Activated T-helper 1 cell treated with Interleukin-2 at 50 U/mL for 16 hours (primary cell): Measurements from ENCODE around the gene TTC31.
A peak's percentile ranks its signal among the peaks of the same experiment; 100 is the strongest.
"Not testable (repeated sequence)": the region's sequence is repeated elsewhere in the genome, so short reads cannot be mapped to it uniquely, and the experiment has no call there.

Experiments used
- DNase-seq: peaks from one replicate; pipeline ENCODE4 v3.0.0-alpha.2; 2020; ENCODE audit warnings: low read depth

The TTC31 gene

DNA sequence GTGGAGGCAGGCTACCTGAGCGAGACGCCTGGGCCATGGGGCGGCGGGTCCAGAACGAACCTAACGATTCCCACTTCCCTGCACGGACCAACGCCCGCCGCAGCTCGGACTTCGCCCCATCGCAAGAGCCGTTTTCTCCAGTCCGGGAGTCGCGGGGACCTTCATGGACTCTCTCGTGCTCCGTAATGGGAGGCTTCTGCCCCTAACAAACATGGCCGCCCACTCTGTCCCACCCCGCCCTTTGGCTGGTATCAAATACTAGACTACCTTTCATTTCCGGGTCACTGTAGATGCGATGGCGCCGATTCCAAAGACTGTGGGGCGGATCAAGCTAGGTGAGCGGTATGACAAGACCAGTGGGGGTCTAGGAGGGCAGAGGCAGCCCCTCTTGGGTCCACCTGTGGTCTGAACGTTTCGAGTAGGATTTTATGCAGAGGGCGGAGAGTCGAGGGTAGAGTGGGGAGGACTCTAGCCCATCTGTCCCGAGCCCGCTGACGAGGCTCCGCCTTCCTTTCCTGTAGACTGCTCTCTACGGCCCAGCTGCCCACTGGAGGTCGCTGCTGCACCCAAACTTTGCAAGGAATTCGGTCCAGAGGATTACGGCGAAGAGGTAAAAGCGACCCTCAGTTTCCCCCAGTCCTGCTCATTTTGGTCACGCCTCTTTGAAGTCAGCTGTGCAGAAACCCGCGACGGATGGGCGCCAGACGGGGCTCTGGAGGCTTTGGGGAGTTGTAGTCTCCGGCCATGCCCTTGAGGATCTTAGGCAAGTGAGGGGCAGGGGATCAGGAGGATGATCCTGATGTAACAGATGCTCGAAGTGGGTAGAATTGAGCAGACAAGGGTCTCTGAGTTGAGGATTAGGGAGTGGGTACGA is at the start of gene TTC31, which contains the start of gene CCDC142:
TSS of gene TTC31 (plus strand) at position 281 of the 874 bp plus-strand sequence. CDS start at position 296, 15 bp downstream.
TSS of gene CCDC142 (minus strand) at position 198 of the 874 bp plus-strand sequence. CDS start at position 37, 161 bp downstream.
- peak; percentile 83 for DNase-seq

- DNase-seq = no peak
Measured at GRCh38 chr2:74436111-74436805, 46.6 kb upstream of the TTC31 start.

DNA sequence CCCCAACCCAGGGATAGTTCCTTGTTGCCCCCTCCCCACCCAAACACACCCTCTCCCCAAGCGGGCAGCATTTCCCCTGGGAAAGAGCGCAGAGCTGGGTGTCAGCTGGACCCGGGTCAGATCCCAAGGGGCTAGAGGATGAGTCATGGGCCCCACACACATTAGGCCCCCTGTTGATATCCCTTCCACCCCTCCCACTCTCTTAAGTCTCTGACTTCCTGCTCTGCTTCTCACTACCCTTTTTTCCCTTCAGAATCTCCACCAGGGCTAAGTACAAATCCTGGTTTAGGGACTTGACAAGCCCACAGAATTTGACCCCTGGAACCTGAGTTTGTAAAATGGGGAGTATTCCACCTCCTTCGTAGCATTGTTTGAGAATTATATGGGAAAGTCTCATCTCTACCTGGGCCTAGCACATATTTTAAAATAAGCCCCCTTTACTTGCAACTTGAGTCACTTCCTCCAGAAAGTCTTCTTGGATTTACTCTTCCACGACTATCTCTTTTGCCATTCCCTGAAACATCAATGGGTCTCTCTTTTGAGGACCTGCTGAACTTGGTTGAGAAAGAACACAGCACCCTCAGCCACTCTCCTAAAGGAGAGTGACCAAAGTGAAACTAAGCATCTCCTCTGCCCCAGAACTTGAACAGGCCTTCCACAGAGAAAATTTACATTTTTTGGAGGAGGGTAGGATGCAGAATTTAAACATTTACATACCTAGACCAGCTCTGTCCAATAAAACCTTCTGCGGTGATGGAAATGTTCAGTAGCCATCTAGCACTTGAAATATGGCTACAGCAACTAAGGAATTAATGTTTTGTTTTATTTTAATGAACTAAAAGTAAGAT is 45.8 kb upstream of the TTC31 start:
- no peak for DNase-seq

DNA sequence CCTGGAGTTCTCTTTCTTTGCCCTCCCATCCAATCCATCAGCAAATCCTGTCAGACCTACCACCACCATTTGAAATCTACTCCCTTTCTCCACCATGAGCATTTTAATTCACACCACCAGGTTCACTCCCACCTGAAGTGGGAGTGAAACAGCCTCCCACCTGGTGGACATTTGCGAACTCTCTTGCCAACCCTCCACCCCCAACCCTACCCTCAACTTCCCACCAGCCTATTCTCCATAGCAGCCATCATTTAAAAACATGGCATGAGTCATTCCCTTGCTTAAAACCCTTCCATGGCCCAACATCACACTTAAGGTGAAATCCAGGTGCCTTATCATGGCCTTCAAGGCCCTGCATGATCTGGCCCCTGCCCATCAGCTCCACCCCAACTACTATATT is 44.6 kb upstream of the TTC31 start:
- no peak for DNase-seq

DNA sequence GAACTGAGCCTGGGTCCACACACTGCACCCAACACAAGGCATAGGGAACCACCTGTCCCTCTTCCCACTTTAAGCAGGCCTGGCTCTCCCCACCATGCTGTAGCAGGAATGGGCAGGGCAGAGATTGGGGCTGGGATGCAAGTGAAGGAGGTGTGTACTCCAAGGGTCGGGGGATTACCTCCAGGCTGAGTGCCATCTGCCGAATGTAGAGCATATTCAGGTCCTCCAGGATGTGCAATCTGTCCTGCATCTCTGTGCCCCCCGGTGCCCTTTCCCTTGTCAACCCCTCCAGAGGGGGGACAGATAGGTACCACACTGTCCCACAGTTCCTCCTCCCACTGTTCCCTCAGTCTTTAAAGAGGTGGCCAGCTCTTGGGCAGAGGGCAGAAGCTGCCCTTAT is 43.5 kb upstream of the TTC31 start:
- no peak for DNase-seq

GRCh38 chr2:74439803-74440377 is 43.0 kb upstream of the TTC31 start:
- DNase-seq = no peak

DNA sequence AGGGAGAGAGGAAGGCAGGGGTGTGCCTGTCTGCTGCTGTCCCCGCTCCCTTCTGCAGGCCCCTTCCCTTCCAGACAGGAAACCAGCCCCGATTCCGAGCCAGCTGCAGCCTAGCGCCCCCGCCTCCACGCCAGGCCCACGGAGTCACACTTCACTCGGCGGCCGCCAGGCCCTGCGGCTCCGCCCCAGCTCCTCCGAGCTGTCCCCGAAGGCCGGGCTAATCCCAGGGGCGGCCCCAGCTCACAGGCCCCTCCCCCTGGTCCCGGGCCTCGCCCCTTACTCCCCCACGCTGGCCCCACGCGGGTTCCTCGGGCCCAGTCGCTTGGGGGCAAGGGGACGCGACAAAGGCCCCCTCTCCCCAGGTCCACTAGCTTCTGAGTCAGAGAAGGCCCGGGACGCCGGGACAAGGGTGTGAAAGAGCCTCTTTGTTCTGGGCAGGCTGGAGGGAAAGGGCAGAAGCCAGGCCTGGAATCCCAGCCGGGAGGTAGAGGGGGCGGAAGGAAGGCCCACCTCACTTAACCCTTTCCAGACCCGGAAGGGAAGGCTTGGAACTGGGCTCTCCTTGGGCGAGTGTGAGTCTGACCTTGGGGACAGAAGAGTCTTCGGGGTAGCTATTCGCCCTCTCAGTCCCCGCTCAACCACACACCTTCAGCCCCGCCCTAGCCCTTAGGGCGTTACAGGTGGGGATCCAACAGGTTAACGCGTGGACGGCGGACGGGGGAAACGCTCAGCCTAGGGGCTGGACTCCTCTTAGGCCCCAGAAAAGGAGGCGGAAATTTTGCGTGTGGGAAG is 42.3 kb upstream of the TTC31 start:
- no peak for DNase-seq

DNA sequence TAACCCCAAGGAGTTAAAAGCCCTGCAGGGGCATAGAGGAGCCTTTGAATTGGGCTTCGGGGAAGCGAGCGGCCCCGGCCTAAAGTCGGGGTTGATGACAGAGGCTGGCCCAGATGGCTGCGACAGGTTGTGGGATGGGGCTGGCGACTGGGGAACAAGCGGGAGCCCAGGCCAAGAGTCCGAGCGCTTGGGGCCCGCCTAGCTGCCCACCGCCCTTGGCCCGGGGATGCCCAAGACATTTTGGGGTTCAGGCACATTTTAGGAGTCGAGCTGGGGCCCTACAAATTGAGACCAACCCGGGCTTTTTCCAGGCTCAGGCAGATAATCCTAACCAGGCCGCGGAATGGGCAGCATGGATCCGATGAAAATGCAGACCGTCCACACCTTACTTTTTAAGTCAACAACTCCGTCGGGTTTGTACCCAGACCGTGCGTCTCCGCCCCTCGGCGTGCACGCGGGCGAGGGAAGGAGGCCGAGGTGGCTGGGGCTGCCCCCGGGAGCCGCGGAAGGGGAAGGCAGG is 41.7 kb upstream of the TTC31 start:
- DNase-seq = no peak

DNA sequence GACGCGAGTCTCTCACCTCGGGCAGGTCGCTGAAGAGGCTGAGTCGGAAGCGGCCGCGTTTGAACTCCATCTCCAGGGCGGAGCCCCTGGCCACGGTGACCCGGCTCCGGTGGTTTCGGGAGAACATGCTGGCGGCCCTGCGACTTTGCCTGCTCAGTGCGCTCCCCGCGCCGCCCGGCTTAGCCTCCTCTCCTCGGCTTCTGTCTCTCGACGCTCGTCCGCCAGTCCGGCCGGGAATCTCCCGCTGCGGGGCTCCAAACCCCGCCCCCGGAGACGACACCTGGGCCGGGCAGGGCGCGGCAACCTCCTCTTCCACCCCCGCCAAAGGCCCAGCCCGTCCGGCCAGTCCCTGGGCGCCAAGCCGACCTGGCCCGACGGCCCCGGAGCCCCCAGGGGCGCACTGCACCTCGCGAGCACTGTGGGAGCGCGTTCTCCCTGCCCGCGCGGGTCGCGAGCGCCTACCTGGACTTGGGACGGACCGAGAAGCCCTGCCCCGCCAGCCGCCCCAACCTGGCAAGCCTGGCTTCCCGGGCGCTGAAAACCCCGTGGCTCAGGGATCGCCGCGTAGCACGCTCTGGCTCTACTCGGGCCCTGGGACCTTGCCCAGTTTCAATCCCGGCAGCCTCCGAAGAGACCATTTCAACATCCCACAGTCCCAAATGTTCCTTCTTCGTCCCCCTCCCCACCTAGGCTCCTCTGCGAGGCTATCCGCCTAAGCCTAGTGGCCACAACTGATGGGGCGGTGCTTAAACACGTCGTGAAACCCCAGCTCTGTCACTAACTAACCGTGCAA is 41.0 kb upstream of the TTC31 start, which contains the start of gene RTKN:
TSS of gene RTKN (minus strand) at position 248 of the 793 bp plus-strand sequence. CDS start at position 127, 121 bp downstream.
- DNase-seq = no peak

- not testable (repeated sequence) for DNase-seq
Measured at GRCh38 chr2:74442483-74443297, 40.2 kb upstream of the TTC31 start.

DNA sequence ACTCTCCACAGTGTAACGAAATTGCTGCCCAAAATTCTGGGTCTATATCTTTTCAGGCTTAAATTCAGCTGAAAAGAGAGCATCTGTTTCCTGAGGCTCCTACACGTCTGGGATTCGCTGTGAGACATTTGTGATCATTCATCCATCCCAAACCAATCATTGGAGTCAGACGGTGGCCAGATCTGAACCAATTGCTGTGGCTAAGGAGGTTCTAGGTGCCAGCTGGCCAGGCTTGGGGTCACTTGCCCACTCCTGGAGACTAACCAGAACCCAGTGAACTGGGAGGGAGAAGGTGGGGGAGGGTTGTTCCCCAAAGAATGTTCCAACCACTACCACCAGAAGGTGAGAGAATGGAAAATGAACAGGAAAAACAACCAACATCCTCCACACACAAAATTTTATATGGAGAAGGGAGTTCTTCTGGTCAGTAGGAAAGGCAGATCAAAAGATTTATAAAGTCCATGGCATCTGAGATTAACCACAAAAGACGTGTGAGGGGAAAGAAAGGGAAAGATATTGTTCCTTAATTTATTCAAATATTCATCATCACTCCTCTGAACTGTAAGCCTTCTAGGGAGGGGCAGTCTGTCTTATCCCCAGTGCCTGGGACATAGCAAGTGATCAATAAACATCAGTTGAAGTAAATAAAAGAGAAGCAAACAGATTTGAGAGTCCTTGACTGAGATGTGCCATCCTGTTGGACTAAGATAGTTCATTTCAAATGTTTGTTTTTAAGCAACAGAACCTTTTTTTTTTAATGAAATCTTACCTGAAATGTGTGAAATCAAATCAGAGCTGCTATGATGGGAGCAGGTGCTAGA is 38.2 kb upstream of the TTC31 start:
- no peak for DNase-seq

DNA sequence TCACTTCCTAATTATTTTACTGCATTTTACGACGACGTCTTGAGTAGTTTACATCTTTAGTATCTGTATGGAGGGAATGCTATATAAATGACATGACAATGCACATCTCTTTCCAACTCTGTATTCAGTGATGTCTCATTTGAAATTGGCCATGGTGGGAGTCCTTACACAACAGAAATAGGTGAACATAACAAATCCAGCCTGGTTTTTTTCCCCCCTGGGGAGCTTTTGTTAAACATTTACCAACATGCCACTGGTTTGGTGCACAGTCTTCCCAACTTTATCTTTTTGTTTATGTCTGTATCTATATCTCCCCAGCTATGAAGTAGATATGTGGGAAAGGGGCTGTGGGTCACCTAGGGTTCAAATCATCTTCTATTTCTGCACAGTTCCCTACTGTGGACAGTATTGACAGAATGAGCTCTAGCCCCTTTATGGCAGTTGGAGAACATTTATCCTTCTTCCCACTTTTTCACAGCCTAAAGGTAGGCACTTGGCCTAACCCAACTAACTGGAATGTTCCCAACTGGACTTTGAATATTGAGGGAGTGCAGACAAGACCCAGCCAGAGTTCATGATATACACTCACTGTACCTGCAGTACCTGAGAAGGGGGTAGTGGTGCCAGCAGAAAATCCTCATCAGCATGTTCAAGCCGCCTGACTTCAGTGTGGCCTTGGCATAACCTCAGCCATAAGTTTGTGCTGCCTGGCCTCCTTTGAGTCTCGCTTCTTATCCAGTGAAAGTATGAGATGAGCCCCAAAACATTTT is 35.5 kb upstream of the TTC31 start:
- no peak for DNase-seq

GRCh38 chr2:74448771-74449170 is 34.1 kb upstream of the TTC31 start:
- no peak for DNase-seq

DNA sequence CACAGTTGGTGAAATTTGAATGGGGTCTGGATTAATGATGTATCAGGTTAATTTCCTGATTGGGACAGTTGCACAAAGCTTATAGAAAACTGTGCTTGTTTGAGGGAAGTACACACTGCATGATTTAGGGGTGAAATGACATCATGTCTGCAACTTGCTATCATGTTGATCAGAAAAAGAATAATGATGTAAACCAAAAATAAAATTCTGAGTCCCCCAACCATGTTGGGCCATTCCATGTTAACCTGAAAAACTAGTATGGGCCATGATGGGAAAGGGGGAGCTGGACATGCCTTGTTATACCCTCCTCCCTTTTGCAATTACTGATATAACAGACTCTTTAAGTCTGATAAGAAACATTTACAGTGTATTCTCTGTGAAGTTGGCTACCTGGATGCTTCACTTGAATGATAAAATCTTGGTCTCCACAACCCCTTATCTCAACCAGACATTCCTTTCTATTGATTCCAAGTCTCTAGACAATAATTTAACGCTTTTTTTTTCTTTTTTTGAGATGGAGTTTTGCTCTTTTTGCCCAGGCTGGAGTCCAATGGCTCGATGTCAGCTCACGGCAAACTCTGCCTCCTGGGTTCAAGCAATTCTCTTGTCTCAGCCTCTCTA is 32.2 kb upstream of the TTC31 start:
- no peak for DNase-seq

GRCh38 chr2:74454654-74455511 is 28.0 kb upstream of the TTC31 start, which contains the start of gene INO80B:
Gene INO80B (plus strand): TSS chr2:74455087. CDS start chr2:74455117, 30 bp downstream.
- DNase-seq = peak; percentile 94

- no peak for DNase-seq
Measured at GRCh38 chr2:74457129-74457548, 25.7 kb upstream of the TTC31 start.
